K562 (cell line): ENCODE measurements around the gene CPNE2. TPM values are rescaled to one million over a fixed set of nuclear protein-coding genes. Genes with fewer than 3 reads are reported as not detected.

ENCODE experiments used
- ERF ChIP-seq: fragments of 450-650 bp; formaldehyde crosslinking; IDR thresholded peaks from 2 replicates; pipeline ENCODE4 v1.4.0; 2020; ENCODE audit warnings: mild to moderate bottlenecking, mixed read lengths
- FOXJ3 ChIP-seq: sonication (generic); formaldehyde crosslinking; IDR thresholded peaks from 2 replicates; pipeline ENCODE4 v1.4.0; 2020; ENCODE audit warnings: mild to moderate bottlenecking, missing genetic modification reagents
- GABPB1 ChIP-seq: sonication (generic); formaldehyde crosslinking; IDR thresholded peaks from 2 replicates; pipeline ENCODE4 v1.8.0; 2022; ENCODE audit warnings: mild to moderate bottlenecking, missing genetic modification reagents
- KDM1A ChIP-seq, 2 experiments: fragments of 450-650 bp; IDR thresholded peaks; 2 replicates each; pipeline ENCODE4 v1.6.1; 2016; ENCODE audit warnings: mild to moderate bottlenecking in 2 of 2
- NR2C2 ChIP-seq, 2 experiments: fragments of 200-800 bp in 1 of 2; sonication (Bioruptor generic) in 1 of 2; sonication (generic) in 1 of 2; formaldehyde crosslinking in 1 of 2; IDR thresholded peaks; 2 replicates each; pipeline versions ENCODE4 v1.6.1 to v1.8.0; 2016 to 2022; ENCODE audit warnings: mild to moderate bottlenecking in 1 of 2, missing compliant biosample characterization in 1 of 2, missing genetic modification characterization in 1 of 2, missing genetic modification reagents in 1 of 2
- PURB ChIP-seq: sonication (generic); formaldehyde crosslinking; IDR thresholded peaks from 2 replicates; pipeline ENCODE4 v1.9.0; 2021; ENCODE audit warnings: low read depth, mild to moderate bottlenecking, missing genetic modification reagents
- RB1 ChIP-seq: fragments of 450-650 bp; IDR thresholded peaks from 2 replicates; pipeline ENCODE4 v1.6.1; 2017; ENCODE audit warnings: low read depth, mild to moderate bottlenecking
- ZC3H4 ChIP-seq: sonication (generic); formaldehyde crosslinking; IDR thresholded peaks from 2 replicates; pipeline ENCODE4 v1.9.0; 2021; ENCODE audit warnings: missing genetic modification reagents, borderline replicate concordance
- ZNF124 ChIP-seq: sonication (generic); formaldehyde crosslinking; IDR thresholded peaks from 2 replicates; pipeline ENCODE4 v1.8.1; 2022; ENCODE audit warnings: missing genetic modification reagents
- polyA plus RNA-seq, 8 experiments: library from polyadenylated mRNA; depleted of rRNA in 4 of 8; stranded (reverse) in 5 of 8; unstranded in 3 of 8; fragments of >200 nt; fragmentation: Nextera tagmentation in 2 of 8; fragmentation: Illumina TruSeq in 1 of 8; extraction: Ambion mirVana in 2 of 8; extraction: Trizol in 1 of 8; gene quantifications; 2 replicates each; pipeline versions ENCODE4 v1.2.1 to v1.2.3, GENCODE V29; 2011 to 2014; ENCODE audit warnings: inconsistent platforms in 1 of 8, missing spikeins in 1 of 8
- total RNA-seq, 7 experiments: library from RNA; depleted of rRNA in 6 of 7; stranded (reverse); fragments of >200 nt in 6 of 7; fragmentation: Illumina TruSeq in 2 of 7; extraction: Trizol in 2 of 7; gene quantifications; 2 replicates each; pipeline versions ENCODE4 v1.2.1 to v1.2.3, GENCODE V29; 2011 to 2021; ENCODE audit warnings: low replicate concordance in 1 of 7
- TF ChIP-seq, protein P1 (sequence below): fragments of 200-600 bp; sonication (generic); IDR thresholded peaks from one replicate; pipeline ENCODE4 v1.6.1; 2012; ENCODE audit warnings: mild to moderate bottlenecking, low read depth, low read length, inconsistent platforms
- TF ChIP-seq, protein P2 (sequence below): fragments of 450-650 bp; IDR thresholded peaks from 2 replicates; pipeline ENCODE4 v1.6.1; 2018; ENCODE audit warnings: mild to moderate bottlenecking, low read depth; ENCODE audit not compliant: partially characterized antibody

Gene CPNE2
- total and polyA plus RNA-seq, 9 of the 15 experiments (the other 6 are each of a cell fraction or from before 2014, with no cell fraction given): 3.0 to 13.9 (median 8.6) TPM

DNA sequence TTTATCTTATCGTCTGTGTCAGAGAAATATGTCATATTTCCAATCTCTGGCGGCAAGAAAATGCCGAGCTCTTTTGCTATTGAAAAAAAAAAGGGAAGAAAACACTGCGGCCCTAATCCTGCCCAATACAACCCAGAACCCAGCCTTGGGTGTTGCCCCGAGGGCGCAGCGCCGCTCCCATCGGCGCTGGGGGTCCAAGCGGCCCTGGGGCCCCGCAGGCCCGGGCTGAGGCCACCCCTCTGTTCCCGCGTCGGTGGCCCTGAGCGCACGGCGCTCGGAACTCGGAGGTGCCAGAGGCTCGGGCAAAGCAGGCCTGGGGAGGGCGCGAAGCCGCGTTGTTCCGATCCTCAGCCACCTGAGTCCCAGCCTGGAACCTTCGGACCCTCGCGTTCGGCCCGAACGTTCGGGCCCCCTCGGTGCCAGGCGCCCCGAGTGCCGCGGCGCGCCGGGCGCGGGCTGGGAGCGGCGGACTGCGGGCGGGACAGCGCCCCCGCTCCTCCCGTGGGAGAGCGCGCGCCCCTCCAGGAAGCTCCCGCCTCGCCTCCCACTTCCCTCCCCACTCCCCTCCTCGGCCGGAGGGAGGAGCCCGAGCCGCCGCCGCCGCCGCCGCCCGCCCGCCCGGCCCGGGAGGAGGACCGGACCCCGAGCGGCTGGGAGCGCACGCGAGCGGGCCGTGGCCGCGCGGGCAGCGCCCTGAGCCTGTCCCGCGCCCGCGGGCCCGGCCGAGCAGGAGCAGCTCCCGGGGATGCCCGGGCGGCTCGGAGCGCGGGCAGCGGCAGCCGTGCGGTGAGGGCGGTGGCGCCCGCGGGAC, at the start of gene CPNE2 (continued):
- no peak for TF ChIP-seq PURB (CRISPR knock-in tag)
- no peak for TF ChIP-seq ZC3H4
- TF ChIP-seq FOXJ3 (CRISPR knock-in tag): no peak
- TF ChIP-seq, protein P1, sequence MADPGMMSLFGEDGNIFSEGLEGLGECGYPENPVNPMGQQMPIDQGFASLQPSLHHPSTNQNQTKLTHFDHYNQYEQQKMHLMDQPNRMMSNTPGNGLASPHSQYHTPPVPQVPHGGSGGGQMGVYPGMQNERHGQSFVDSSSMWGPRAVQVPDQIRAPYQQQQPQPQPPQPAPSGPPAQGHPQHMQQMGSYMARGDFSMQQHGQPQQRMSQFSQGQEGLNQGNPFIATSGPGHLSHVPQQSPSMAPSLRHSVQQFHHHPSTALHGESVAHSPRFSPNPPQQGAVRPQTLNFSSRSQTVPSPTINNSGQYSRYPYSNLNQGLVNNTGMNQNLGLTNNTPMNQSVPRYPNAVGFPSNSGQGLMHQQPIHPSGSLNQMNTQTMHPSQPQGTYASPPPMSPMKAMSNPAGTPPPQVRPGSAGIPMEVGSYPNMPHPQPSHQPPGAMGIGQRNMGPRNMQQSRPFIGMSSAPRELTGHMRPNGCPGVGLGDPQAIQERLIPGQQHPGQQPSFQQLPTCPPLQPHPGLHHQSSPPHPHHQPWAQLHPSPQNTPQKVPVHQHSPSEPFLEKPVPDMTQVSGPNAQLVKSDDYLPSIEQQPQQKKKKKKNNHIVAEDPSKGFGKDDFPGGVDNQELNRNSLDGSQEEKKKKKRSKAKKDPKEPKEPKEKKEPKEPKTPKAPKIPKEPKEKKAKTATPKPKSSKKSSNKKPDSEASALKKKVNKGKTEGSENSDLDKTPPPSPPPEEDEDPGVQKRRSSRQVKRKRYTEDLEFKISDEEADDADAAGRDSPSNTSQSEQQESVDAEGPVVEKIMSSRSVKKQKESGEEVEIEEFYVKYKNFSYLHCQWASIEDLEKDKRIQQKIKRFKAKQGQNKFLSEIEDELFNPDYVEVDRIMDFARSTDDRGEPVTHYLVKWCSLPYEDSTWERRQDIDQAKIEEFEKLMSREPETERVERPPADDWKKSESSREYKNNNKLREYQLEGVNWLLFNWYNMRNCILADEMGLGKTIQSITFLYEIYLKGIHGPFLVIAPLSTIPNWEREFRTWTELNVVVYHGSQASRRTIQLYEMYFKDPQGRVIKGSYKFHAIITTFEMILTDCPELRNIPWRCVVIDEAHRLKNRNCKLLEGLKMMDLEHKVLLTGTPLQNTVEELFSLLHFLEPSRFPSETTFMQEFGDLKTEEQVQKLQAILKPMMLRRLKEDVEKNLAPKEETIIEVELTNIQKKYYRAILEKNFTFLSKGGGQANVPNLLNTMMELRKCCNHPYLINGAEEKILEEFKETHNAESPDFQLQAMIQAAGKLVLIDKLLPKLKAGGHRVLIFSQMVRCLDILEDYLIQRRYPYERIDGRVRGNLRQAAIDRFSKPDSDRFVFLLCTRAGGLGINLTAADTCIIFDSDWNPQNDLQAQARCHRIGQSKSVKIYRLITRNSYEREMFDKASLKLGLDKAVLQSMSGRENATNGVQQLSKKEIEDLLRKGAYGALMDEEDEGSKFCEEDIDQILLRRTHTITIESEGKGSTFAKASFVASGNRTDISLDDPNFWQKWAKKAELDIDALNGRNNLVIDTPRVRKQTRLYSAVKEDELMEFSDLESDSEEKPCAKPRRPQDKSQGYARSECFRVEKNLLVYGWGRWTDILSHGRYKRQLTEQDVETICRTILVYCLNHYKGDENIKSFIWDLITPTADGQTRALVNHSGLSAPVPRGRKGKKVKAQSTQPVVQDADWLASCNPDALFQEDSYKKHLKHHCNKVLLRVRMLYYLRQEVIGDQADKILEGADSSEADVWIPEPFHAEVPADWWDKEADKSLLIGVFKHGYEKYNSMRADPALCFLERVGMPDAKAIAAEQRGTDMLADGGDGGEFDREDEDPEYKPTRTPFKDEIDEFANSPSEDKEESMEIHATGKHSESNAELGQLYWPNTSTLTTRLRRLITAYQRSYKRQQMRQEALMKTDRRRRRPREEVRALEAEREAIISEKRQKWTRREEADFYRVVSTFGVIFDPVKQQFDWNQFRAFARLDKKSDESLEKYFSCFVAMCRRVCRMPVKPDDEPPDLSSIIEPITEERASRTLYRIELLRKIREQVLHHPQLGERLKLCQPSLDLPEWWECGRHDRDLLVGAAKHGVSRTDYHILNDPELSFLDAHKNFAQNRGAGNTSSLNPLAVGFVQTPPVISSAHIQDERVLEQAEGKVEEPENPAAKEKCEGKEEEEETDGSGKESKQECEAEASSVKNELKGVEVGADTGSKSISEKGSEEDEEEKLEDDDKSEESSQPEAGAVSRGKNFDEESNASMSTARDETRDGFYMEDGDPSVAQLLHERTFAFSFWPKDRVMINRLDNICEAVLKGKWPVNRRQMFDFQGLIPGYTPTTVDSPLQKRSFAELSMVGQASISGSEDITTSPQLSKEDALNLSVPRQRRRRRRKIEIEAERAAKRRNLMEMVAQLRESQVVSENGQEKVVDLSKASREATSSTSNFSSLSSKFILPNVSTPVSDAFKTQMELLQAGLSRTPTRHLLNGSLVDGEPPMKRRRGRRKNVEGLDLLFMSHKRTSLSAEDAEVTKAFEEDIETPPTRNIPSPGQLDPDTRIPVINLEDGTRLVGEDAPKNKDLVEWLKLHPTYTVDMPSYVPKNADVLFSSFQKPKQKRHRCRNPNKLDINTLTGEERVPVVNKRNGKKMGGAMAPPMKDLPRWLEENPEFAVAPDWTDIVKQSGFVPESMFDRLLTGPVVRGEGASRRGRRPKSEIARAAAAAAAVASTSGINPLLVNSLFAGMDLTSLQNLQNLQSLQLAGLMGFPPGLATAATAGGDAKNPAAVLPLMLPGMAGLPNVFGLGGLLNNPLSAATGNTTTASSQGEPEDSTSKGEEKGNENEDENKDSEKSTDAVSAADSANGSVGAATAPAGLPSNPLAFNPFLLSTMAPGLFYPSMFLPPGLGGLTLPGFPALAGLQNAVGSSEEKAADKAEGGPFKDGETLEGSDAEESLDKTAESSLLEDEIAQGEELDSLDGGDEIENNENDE: no peak
- no peak for TF ChIP-seq NR2C2 (CRISPR knock-in tag; IDR thresholded peaks at IDR 0.05)
- TF ChIP-seq NR2C2 (tag; IDR thresholded peaks at IDR 0.05): no peak
- TF ChIP-seq ZNF124 (CRISPR knock-in tag): no peak
- TF ChIP-seq GABPB1 (CRISPR knock-in tag): no peak
- TF ChIP-seq, protein P2, sequence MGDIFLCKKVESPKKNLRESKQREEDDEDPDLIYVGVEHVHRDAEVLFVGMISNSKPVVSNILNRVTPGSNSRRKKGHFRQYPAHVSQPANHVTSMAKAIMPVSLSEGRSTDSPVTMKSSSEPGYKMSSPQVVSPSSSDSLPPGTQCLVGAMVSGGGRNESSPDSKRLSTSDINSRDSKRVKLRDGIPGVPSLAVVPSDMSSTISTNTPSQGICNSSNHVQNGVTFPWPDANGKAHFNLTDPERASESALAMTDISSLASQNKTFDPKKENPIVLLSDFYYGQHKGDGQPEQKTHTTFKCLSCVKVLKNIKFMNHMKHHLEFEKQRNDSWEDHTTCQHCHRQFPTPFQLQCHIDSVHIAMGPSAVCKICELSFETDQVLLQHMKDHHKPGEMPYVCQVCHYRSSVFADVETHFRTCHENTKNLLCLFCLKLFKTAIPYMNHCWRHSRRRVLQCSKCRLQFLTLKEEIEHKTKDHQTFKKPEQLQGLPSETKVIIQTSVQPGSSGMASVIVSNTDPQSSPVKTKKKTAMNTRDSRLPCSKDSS: no peak
- peak; percentile 82 for TF ChIP-seq RB1
- TF ChIP-seq KDM1A (IDR thresholded peaks at IDR 0.05): no peak
- TF ChIP-seq ERF (CRISPR knock-in tag): no peak
